Measurements from ENCODE around the gene DCAF7. TPM values are rescaled to one million over a fixed set of nuclear protein-coding genes. Genes with fewer than 3 reads are reported as not detected.

The DCAF7 gene
- total RNA-seq, 2 experiments from 2014 or later: 11.3 to 11.9 TPM

GRCh38 chr17:63538693-63539595, 11.3 kb upstream of the DCAF7 start:
- no peak for TF ChIP-seq CTCF (IDR thresholded peaks at IDR 0.05)
- peaks cover 9% of the 10 kb centered on the region for H3K4me1 ChIP-seq (ENCODE audit: insufficient read depth, low read length)
- intact Hi-C loops (cut with DNase I, micrococcal nuclease): no loop called here
- peaks cover 19 to 22% of the 10 kb centered on the region in 2 experiments for H3K27me3 ChIP-seq (ENCODE audit: control insufficient read depth in 1 of 2, insufficient read depth in 2 of 2, low read length in 2 of 2)
- no peaks in the 10 kb centered on the region for H3K36me3 ChIP-seq (ENCODE audit: insufficient read depth, low read length)
- ATAC-seq (ENCODE audit: poor library complexity) (no peak), DNase-seq (no peak)
- no peaks in the 10 kb centered on the region for H3K9me3 ChIP-seq (ENCODE audit: control insufficient read depth in 1 of 2, insufficient read depth in 1 of 2, low read length in 2 of 2)
- H3K9me3 Mint-ChIP-seq: no peaks in the 10 kb centered on the region
- peaks cover 4% of the 10 kb centered on the region for H3K4me1 Mint-ChIP-seq (ENCODE audit: low read depth)
- H3K27me3 Mint-ChIP-seq: peaks cover 32% of the 10 kb centered on the region
- no peak overlapping the region for H3K27ac Mint-ChIP-seq
- ChIA-PET POLR2A (no interaction called here), CTCF (no interaction called here)
- H3K36me3 Mint-ChIP-seq (ENCODE audit: low read depth): no peaks in the 10 kb centered on the region
- H3K4me3 Mint-ChIP-seq: no peak overlapping the region
- no peak overlapping the region for H3K27ac ChIP-seq (ENCODE audit: low read depth in 1 of 2, low read length in 2 of 2)
- H3K4me3 ChIP-seq (ENCODE audit: low read length): no peak overlapping the region

GRCh38 chr17:63540590-63540989, 9.7 kb upstream of the DCAF7 start:
- ATAC-seq (ENCODE audit: poor library complexity): no peak
- no peaks in the 10 kb centered on the region for H3K9me3 Mint-ChIP-seq
- peaks cover 4% of the 10 kb centered on the region for H3K4me1 Mint-ChIP-seq (ENCODE audit: low read depth)
- no peak overlapping the region for H3K4me3 Mint-ChIP-seq
- Histone ChIP-seq H3K36me3 (ENCODE audit: insufficient read depth, low read length) (no peaks in the 10 kb centered on the region), H3K4me3 (ENCODE audit: low read length) (no peak overlapping the region), H3K9me3 (ENCODE audit: control insufficient read depth in 1 of 2, insufficient read depth in 1 of 2, low read length in 2 of 2) (no peaks in the 10 kb centered on the region), H3K4me1 (ENCODE audit: insufficient read depth, low read length) (peaks cover 9% of the 10 kb centered on the region), H3K27ac (ENCODE audit: low read depth in 1 of 2, low read length in 2 of 2) (no peak overlapping the region), H3K27me3 (ENCODE audit: control insufficient read depth in 1 of 2, insufficient read depth in 2 of 2, low read length in 2 of 2) (peaks cover 19 to 22% of the 10 kb centered on the region in 2 experiments)
- no peaks in the 10 kb centered on the region for H3K36me3 Mint-ChIP-seq (ENCODE audit: low read depth)
- H3K27ac Mint-ChIP-seq: no peak overlapping the region
- H3K27me3 Mint-ChIP-seq: peaks cover 32% of the 10 kb centered on the region
- intact Hi-C loops (cut with DNase I, micrococcal nuclease): no loop called here
- CTCF ChIA-PET: no interaction called here
- no peak for DNase-seq
- POLR2A ChIA-PET: no interaction called here
- no peak for TF ChIP-seq CTCF (IDR thresholded peaks at IDR 0.05)

GRCh38 chr17:63542218-63542545, 8.1 kb upstream of the DCAF7 start:
- peaks cover 4% of the 10 kb centered on the region for H3K4me1 Mint-ChIP-seq (ENCODE audit: low read depth)
- TF ChIP-seq CTCF (IDR thresholded peaks at IDR 0.05): no peak
- ChIA-PET POLR2A (no interaction called here), CTCF (no interaction called here)
- no peak overlapping the region for H3K4me3 Mint-ChIP-seq
- no peaks in the 10 kb centered on the region for H3K36me3 ChIP-seq (ENCODE audit: insufficient read depth, low read length)
- H3K27ac ChIP-seq (ENCODE audit: low read depth in 1 of 2, low read length in 2 of 2): no peak overlapping the region
- no peaks in the 10 kb centered on the region for H3K36me3 Mint-ChIP-seq (ENCODE audit: low read depth)
- peaks cover 29% of the 10 kb centered on the region for H3K27me3 Mint-ChIP-seq
- intact Hi-C loops (cut with DNase I, micrococcal nuclease): no loop called here
- DNase-seq (peak in 1 of 14 experiments; percentile 23), ATAC-seq (ENCODE audit: poor library complexity) (no peak)
- no peaks in the 10 kb centered on the region for H3K9me3 Mint-ChIP-seq
- no peak overlapping the region for H3K4me3 ChIP-seq (ENCODE audit: low read length)
- peaks cover 16 to 22% of the 10 kb centered on the region in 2 experiments for H3K27me3 ChIP-seq (ENCODE audit: control insufficient read depth in 1 of 2, insufficient read depth in 2 of 2, low read length in 2 of 2)
- no peaks in the 10 kb centered on the region for H3K9me3 ChIP-seq (ENCODE audit: control insufficient read depth in 1 of 2, insufficient read depth in 1 of 2, low read length in 2 of 2)
- no peak overlapping the region for H3K27ac Mint-ChIP-seq
- H3K4me1 ChIP-seq (ENCODE audit: insufficient read depth, low read length): peaks cover 9% of the 10 kb centered on the region
